M059J (cell line): Measurements from ENCODE around the gene SLC35E1. TPM values are rescaled to one million over a fixed set of nuclear protein-coding genes. Genes with fewer than 3 reads are reported as not detected.

ENCODE experiments used
- DNase-seq: peaks from one replicate; pipeline ENCODE4 v3.0.0-alpha.2; 2012; ENCODE audit warnings: low read depth
- total RNA-seq: library from RNA; depleted of rRNA; stranded (reverse); fragments of >200 nt; shearing (Covaris generic); gene quantifications from 2 replicates; pipeline ENCODE4 v1.2.3, GENCODE V29; 2014; rRNA removed

SLC35E1 gene
- total RNA-seq: 35.7 and 43.5 TPM in 2 replicates

DNA sequence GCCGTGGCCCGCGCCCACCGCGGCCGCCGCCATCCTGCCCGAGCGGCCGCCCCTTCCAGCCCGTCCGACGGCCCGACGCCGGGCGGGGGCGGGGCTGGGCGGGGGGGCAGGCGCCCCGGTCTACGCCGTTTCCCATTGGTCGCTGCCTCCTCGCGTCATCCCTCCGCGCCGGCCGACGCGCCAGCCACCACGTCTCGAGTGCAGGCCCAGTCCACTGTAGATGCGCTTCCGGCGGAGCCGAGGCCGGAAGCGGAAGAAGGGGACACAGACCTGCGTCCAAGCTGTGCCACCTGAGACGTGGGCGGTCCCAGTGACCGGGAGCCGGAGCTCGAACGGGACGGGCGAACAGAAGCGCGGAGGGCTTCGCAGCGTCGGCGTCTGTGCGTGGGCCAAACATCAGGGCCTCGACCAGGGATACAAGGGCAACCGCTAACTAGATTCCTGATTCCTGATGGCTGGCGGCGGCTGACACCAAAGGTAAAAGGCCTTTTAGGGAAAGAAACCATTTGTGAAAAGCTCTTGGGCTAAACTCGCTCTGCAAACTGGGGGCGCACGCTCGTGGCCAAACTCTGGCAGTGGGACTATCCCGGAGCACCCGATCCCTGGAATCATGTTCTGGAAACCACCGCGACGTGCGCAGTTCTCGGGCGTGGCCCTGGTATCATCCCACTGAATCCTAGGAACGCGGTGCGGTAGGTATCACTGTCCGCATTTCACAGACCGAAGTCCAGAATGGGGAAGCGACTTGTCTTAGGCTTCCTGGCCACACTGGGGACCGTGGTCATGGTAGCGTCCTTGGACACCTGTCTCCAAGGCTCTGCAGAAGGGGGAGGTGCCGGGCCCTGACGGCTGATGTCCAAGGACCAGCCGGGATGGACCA is at the start of gene SLC35E1:
Gene SLC35E1 (minus strand): TSS at position 84 of the 880 bp plus-strand sequence. CDS start 51 bp downstream, at position 33.
- DNase-seq: peak; percentile 97

DNA sequence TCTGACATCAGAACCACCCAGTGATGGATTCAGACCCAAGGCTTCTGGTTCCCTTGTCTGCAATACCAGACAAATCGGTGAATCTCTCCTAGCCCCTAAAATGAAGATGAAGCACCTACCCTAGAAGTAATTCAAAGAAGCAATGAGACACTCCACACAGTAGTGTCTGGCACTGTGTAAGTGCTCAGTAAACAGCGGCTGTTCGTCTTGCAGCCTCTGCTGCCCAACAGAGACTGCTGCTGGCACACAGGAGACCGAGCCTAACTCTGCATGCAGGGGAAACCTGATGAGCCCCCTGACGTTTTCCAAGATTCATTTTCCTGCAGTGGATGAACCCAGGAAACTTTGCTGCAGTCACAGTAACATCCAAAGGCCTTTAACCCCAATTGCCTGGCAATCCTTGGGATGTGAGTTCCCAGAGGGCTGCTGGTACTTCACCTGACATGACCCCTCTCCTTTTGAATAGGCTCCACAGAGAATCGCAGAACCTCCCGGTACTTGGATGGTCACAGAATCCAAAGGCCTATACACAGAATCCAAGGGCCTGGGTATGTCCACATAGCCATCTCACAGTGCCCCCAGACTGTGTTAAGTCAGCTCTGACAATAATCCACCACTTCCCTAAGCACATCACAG is 49.1 kb upstream of the SLC35E1 start:
- no peak for DNase-seq

DNA sequence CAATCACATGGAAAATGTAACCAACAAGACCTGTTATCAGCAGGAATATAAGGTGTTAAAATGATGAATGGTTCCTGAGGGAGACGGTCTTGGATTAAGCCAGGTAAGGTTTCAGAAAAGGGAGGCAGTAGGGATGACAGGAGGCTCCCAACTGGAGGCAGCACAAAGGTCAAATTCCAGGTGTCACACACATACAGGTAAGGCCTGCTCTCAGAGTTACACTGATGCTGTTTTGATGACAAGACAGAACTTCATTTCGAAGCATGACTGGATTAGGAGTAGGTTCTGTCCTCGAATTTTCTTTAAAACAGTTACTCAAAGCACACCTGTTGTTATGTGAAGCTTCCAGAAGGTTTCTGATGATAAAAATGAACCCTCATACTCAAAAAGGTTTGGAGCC is 48.4 kb upstream of the SLC35E1 start:
- DNase-seq: no peak

DNA sequence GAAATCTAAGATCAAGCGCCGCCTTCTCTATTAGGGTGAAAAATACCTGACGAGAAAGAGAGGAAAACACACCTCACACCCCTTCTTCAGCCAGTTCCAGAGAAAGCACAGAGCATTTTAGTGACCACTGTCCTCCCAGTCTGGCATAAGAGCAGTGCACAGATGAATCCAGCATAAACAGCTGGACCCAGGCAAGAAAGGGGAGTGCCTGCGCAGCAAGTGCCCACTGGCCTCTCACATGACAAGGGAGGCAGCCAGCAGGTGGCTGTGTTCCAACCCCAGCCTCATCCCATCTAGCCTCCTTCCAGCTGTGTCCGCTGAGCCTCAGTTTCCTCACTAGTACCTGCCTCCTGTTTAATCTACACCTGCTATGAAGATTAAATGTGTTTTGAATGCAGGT is 47.8 kb upstream of the SLC35E1 start:
- DNase-seq: no peak

DNA sequence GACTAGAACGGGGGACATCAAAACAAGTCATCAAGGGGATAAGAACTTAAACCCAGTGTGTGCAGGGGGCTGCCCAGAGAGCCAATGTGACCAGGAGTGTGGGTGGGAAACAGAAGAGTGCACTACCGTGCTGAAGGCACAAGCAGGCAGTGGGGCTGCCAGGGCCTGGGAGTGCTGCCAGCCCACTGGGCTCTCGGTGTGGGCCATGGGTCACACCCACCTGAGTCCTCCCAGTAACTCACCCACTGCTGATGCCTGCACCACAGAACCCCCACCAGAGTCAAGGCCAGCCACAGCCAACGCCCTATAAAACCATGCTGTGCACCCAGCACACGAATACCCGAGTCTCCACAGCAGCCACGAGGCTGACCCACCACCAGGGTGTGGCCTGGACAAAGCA is 47.2 kb upstream of the SLC35E1 start:
- DNase-seq: no peak

DNA sequence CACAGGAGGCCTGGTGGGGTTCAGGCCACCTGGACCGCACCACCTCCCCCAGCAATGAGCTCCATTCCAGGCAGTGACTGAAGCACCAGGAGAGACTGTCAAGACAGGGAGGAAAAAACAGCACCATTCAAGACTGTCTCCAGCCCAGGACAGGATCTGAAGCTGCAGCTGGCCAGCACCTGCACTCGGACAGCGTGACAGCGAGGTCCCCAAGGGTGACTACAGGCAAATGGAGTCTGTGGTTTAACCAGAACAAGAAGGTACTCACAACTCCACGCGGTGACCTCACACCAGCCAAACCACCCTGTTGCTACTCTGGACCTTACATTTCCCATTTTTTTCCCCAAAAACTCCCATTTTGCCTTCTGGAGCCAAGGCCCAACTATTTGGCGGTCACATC is 46.0 kb upstream of the SLC35E1 start:
- DNase-seq: no peak

DNA sequence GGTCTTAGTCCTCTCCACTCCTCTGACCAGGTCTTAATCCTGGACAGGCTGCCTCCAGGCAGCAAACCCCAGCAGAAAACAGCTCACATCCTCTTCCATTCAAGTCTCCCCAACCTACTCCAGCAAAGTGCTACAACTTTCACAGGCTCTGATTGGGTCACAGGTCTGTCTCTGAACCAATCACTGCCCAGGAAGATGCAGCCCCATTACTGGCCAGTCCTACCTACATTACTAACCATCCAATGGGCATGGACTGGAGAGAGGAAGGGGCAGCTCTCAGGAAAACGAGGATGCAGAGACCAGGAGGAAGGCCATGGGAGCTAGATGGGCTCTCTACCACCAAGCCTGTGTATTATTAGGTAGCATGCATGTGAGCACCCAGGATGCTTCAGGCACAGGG is 43.6 kb upstream of the SLC35E1 start:
- DNase-seq: no peak

DNA sequence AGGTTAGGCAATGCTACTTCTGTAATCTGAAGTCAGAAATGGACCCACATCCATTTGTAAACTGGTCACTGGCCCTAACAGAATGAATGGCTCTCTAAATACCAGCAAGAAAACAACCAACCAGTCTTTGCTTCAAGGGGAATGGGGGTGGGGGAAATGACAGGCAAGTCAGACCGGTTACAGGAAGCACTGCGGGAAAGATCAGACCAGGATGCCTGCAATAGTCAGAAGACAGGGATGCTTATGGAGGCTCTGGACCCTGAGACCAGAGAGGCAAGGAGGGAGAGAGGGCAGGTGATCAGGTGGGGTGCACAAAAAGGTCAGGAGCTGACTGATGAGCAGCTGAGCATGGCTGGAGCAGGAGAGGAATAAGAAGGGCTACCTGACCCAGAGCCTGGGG is 42.7 kb upstream of the SLC35E1 start:
- DNase-seq: no peak

DNA sequence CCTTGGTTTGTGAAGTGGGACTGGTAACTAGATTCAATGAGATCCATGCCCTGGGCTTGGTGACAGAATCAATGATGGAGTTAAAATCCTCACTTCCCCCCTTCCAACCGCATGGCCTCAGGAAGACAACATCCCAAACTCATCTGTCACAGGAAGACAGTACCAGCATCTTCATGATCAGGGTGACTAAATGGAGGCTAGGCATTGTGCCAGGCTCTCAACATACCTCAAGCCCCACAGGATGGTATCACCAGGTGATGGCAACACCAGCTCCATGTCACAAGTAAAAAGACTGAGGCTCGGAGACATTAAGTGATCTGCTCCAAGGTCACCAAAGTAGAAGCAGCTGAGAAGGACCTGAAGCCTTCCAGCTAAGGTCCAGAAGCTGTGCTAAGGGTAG is 41.6 kb upstream of the SLC35E1 start:
- DNase-seq: no peak

DNA sequence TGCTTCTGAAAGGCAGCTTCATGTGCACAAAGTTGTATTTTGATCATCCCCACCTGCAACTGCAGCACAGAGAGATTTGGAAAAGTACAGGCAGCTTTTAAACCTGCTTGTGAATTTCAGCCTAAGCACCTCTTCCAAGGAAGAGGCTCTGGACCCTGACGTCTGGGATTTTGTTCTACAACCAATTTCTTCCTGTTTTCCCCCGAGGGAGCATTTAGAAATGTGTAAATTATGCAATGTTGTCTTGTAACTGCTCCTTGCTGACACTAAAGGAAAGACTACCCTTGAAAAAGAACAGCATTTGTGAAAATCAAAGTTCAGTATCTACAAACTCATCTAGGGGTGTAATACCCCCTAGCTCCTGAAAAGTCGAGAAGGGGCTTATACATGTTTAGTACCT is 40.4 kb upstream of the SLC35E1 start:
- no peak for DNase-seq

DNA sequence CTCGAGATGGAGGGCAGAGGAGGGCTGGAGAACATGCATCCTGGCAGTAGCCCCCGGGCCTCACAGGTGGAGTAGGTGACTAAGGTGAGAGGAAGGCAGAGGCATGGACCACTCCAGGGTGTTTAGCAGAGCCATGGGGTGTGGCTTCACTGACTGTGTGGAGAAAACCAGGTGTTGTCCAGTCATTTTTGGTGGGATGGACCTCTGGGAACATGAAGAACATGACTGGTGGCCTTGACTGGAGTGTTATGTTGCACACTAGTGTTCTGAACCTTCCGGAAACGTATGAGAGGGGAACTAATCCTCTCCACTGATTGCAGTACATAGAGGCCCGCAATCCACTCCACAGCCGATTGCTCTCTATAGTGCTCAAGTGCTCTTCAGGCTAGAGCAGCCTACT is 38.9 kb upstream of the SLC35E1 start:
- DNase-seq: no peak

DNA sequence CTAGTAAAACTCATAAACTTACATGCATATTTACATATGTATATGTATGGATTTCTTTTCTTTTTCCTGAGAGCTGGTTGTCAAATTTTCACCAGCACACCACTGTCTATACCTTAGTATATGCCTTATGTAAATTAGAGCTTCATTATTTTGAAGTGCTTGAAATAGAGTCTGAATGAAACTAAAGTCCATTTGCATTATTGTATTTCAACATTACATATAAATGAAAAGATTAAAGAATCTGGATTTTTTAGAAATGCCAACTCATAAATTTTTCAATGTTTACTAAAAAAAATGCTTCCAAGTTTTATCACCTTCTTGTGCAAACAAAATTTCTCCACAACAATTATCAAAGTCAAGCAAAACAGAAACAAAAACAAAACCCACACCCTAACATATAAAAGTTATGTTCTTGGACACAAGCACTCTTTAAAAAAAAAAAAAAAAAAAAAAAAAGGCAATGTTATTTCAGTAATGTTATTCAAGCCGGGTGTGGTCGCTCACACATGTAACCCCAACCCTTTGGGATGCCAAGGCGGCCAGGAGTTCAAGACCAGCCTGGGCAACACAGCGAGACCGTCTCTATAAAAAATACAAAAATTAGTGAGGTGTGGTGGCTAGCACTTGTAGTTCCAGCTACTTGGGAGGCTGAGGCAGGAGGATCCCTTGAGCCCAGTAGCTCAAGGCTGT is 37.4 kb upstream of the SLC35E1 start:
- DNase-seq: no peak

DNA sequence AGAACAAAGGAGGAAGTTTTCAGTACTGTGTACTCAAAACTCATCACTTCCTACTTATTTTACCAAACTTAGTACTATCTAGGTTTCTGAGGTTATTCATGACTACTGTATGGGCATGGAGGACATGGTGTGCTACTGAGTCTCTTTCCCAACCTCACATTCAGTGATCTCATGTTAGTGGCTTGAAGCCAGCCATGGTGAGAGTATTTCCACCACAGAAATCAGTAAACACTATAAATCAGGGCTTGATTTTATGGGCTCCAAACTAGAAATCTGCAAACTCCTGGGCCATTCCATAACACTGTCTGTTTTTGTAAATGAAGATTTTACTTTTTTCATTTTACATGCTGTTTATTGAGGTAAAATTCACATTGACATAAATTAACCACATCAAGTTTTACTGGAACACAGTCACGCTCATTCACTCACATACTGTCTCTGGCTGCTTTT is 36.1 kb upstream of the SLC35E1 start:
- peak; percentile 87 for DNase-seq

DNA sequence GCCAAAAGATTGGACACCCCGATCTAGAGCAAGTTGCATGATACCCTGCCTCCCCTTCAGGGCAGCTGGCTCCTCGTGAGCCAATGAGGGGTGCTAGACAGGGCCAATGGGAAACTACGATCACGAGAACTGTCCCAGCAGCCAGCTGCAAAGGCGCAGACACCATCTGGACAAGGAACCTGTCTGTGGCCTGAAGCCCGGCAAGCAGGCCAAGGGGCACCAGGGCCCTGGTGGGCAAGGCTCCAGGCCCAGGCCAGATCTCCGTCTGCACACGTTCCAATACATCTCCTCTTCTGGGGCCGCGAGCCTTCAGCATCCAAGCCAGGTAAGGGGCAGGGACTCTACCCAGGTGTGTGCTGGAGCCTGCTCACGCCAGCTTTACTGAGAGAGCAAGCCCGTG is 35.6 kb upstream of the SLC35E1 start:
- no peak for DNase-seq

DNA sequence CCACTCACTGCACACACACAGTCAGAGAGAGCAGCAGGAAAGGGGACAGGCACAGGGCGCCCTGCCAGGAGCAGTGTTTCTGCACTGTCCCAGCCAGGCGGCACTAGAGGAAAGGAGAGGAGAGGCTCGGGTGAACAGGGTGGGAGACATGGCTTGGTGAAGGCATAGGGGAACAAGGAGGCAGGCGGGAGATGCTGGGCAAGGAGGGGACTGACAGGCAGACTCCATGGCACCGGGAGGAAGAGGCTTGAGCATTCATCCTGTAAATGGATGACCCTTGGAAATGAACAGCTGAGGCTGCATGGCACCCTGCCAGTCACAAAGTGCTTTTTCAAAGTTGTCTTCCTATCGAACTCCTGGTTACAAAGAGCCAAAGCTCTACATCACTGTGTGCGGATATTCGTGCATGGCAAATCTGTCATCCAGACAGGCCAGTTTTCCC is 33.4 kb upstream of the SLC35E1 start:
- no peak for DNase-seq

DNA sequence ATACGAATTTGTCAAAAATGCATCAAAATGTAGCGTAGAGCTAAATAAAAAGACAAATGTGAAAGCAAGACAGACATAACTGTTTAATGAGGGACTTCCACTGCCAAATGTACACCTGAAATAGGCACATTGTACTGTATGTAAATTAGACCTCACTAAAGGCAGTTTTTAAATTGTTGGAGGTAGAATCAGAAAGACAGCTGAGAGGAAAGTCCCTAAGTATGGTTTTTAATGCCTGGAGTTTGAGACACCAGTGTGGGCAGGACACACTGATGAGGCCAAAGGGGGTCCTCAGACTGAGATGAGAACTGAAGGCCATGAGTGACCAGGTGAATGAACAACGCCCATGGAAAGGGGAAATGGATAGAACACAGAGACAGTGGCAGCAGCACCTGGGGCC is 32.9 kb upstream of the SLC35E1 start:
- DNase-seq: no peak

DNA sequence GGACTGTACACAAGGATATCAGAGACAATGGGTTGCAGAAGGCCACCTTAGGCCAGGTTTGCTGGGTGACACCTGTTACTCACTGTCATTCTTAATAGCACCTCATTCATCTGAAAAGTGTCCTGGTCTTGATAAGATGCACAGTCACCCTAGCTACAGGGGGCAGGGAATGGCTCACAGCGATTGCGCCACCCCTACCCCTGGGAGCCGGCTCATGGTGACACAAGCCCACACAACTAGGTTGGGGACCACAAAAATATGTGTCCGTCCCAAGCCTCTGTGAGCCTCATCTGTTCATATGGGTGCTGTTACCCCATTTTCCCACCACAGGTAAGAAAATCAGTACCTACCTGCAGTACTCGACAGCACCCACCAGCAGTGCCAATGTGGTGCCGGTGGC is 32.4 kb upstream of the SLC35E1 start:
- DNase-seq: no peak

DNA sequence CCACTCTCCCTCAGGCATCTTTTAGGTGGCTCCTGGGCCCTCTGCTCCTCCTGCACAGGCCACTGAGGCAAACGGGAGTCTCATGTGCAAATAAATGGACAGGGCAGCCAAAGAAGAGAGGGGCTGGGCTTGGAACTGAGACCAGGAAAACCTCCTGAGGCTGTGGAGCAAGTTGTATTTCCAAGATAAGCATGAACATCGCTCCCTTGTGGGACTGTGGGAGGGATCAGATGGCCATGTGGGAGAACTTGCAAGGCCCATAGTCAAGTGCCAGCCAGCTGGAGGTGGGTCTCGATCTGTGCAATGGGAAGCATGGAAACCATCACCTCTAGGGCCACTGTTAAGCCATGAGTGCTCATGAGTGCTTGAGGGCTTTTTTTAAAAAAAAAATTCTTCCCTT is 30.9 kb upstream of the SLC35E1 start:
- no peak for DNase-seq

DNA sequence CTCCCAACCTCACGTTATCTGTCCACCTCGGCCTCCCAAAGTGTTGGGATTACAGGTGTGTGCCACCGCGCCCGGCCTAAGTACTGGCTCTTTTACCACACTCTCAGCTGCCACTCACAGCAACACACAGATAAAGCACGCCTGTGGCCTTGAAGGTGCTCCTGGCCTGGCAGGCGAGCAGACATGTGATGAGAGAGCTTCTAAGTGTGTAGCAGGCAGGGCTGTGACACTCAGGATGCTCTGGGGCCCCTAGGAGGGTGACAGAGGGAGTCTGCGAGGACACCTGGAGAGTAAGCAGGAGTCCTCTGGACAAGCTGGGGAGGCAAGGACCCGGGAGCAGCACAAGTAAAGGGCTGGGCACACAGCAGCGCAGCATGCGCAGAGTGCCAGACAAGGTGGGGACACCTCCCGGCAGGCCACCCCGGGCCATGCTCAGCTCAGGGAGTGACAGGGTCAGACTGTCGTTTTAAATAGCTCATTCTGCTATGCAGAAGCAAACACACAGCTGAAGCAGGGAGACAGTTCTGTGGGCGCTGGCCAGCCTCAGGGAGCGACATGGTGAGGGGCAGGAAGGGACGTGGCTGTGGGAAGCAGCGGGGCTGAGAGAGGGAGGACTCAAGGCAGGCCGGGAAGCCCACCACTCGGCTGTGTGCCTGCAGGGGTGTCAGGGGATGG is 29.3 kb upstream of the SLC35E1 start:
- no peak for DNase-seq

DNA sequence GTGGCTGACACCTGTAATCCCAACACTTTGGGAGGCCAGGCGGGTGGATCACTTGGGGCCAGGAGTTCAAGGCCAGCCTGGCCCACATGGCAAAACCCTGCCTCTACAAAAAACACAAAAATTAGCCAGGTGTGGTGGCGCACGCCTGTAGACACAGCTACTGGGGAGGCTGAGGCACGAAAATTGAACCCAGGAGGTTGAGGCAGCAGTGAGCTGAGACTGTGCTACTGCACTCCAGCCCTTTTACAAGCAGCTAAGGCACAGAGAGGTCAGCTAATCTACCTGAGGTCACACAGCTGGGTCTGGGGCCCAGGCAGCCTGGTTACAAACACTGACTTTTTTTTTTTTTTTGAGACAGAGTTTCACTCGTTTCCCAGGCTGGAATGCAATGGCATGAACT is 28.6 kb upstream of the SLC35E1 start:
- no peak for DNase-seq

DNA sequence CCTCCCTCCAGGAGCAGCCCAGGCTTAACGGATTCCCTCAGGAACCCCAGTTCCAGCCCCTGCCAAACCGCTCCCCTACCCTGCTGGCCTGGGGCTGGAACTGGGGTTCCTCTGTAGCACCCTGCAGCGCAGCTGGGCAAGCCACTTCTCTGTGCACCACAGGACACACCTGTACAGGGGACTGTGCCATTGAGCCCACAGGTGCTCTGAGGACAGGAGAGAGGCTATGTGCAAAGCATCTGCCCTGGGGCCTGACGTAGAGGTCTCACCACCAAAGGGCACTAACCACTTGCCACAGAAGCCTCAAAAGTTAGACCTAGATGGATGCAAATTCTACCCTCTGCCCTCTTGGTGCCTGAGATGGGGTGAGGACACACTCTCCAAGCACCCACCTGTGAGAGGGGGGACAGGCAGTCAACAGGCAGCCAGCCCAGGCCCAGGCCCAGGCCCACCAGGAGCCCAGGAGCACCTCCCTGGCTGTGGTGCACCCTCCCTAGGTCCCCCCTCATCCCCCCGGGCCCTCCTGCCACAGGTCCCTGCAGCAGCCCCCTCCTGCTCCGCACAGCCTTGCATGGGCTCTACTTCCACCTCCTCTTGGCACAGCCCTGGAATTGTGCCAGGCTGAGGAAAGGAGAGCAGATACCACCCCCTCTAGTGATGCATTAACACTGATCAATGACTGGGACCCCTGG is 27.6 kb upstream of the SLC35E1 start:
- no peak for DNase-seq
